CD4-positive, alpha-beta T cell treated with Interleukin-6 for 4 hours (primary cell): ENCODE measurements around the gene DDHD1.
"Not testable (repeated sequence)": the region's sequence is repeated elsewhere in the genome, so short reads cannot be mapped to it uniquely, and the experiment has no call there.

ENCODE experiments used
- DNase-seq: peaks from one replicate; pipeline ENCODE4 v3.0.0-alpha.2; 2020; ENCODE audit warnings: mixed read lengths

Gene DDHD1

GRCh38 chr14:53103636-53104340, 49.3 kb downstream of the DDHD1 start:
- no peak for DNase-seq

GRCh38 chr14:53093206-53093605, 59.9 kb downstream of the DDHD1 start:
- DNase-seq = no peak

- no peak for DNase-seq
These were observed 62.3 kb downstream of the DDHD1 start for GRCh38 chr14:53090853-53091252.

- DNase-seq = not testable (repeated sequence)
These were observed 68.2 kb downstream of the DDHD1 start for GRCh38 chr14:53084954-53085353.

- DNase-seq = no peak
These were observed 88.6 kb downstream of the DDHD1 start for GRCh38 chr14:53064475-53064874.

GRCh38 chr14:53062856-53063255, 90.3 kb downstream of the DDHD1 start:
- DNase-seq = no peak

GRCh38 chr14:53060046-53060445, 93.1 kb downstream of the DDHD1 start:
- DNase-seq = no peak

- no peak for DNase-seq
These were observed 98.1 kb downstream of the DDHD1 start for GRCh38 chr14:53055003-53055402.

GRCh38 chr14:53054457-53054856, 98.7 kb downstream of the DDHD1 start:
- no peak for DNase-seq

GRCh38 chr14:53048631-53049030, 104.5 kb downstream of the DDHD1 start:
- no peak for DNase-seq

GRCh38 chr14:53047307-53048069, 105.6 kb downstream of the DDHD1 start:
- DNase-seq = no peak

- no peak for DNase-seq
These were observed 108.6 kb downstream of the DDHD1 start for GRCh38 chr14:53044486-53044885.

GRCh38 chr14:53043027-53043581, 110.0 kb downstream of the DDHD1 start:
- DNase-seq = no peak

- DNase-seq = no peak
These were observed 110.6 kb downstream of the DDHD1 start for GRCh38 chr14:53042480-53042879.

GRCh38 chr14:53041067-53041466, 112.1 kb downstream of the DDHD1 start:
- DNase-seq = no peak

- no peak for DNase-seq
These were observed 114.5 kb downstream of the DDHD1 start for GRCh38 chr14:53038629-53039028.

- no peak for DNase-seq
These were observed 116.1 kb downstream of the DDHD1 start for GRCh38 chr14:53037016-53037415.

GRCh38 chr14:53035336-53036210, 117.5 kb downstream of the DDHD1 start:
- DNase-seq = no peak

GRCh38 chr14:53034688-53035230, 118.4 kb downstream of the DDHD1 start:
- DNase-seq = no peak

GRCh38 chr14:53034036-53034435, 119.1 kb downstream of the DDHD1 start:
- no peak for DNase-seq

GRCh38 chr14:53032838-53033390, 120.2 kb downstream of the DDHD1 start:
- DNase-seq = no peak

- DNase-seq = no peak
These were observed 120.8 kb downstream of the DDHD1 start for GRCh38 chr14:53032161-53032803.
